K562 (cell line): Measurements from ENCODE around the gene DHX35. TPM values are rescaled to one million over a fixed set of nuclear protein-coding genes. Genes with fewer than 3 reads are reported as not detected.

Experiments
- ASH1L ChIP-seq: fragments of 450-650 bp; IDR thresholded peaks from 2 replicates; pipeline ENCODE4 v1.6.1; 2018; ENCODE audit warnings: borderline replicate concordance, mild to moderate bottlenecking, low read depth; ENCODE audit not compliant: partially characterized antibody
- ATF1 ChIP-seq, 2 experiments: fragments of 450-650 bp in 1 of 2; IDR thresholded peaks; 2 replicates each; pipeline ENCODE4 v1.6.1; 2016; ENCODE audit warnings: missing compliant biosample characterization in 1 of 2, missing genetic modification characterization in 1 of 2
- ATF3 ChIP-seq, 2 experiments: fragments of 450-650 bp in 1 of 2; sonication (generic) in 1 of 2; formaldehyde crosslinking in 1 of 2; IDR thresholded peaks in 1 of 2; conservative IDR thresholded peaks in 1 of 2; 2 replicates each; pipeline versions ENCODE4 v1.6.1 to v1.8.1; 2016 to 2023; ENCODE audit warnings: mild to moderate bottlenecking in 2 of 2, moderate library complexity in 2 of 2, inconsistent platforms in 1 of 2, missing genetic modification reagents in 1 of 2
- CHCHD3 ChIP-seq: fragments of 250-450 bp; sonication (Bioruptor Pico); IDR thresholded peaks from 2 replicates; pipeline ENCODE4 v2.1.2; 2022; ENCODE audit warnings: mild to moderate bottlenecking
- CHD1 ChIP-seq: fragments of 200-600 bp; sonication (generic); IDR thresholded peaks from one replicate; pipeline ENCODE4 v1.6.1; 2012; ENCODE audit warnings: mild to moderate bottlenecking, moderate library complexity, low read length, inconsistent platforms
- ELF1 ChIP-seq: fragments of 200-800 bp; sonication (Bioruptor generic); IDR thresholded peaks from 2 replicates; pipeline ENCODE4 v1.6.1; 2016; ENCODE audit warnings: missing genetic modification characterization, missing compliant biosample characterization
- ETS1 ChIP-seq: conservative IDR thresholded peaks from 2 replicates; pipeline ENCODE4 v1.6.1; 2011; ENCODE audit warnings: low read depth, mild to moderate bottlenecking, low read length; ENCODE audit not compliant: control insufficient read depth
- GMEB1 ChIP-seq: fragments of 250-450 bp; sonication (Bioruptor Pico); IDR thresholded peaks from 2 replicates; pipeline ENCODE4 v1.4.0; 2020; ENCODE audit warnings: mild to moderate bottlenecking
- HLTF ChIP-seq: fragments of 450-650 bp; IDR thresholded peaks from 2 replicates; pipeline ENCODE4 v1.6.1; 2016
- HMG20A ChIP-seq: fragments of 450-650 bp; formaldehyde crosslinking; conservative IDR thresholded peaks from 2 replicates; pipeline ENCODE4 v1.4.0; 2020; ENCODE audit warnings: mild to moderate bottlenecking, mixed read lengths
- JUNB ChIP-seq: fragments of 450-650 bp; formaldehyde crosslinking; conservative IDR thresholded peaks from 2 replicates; pipeline ENCODE4 v1.4.0; 2020; ENCODE audit warnings: mild to moderate bottlenecking
- NFIC ChIP-seq: fragments of 450-650 bp; IDR thresholded peaks from 2 replicates; pipeline ENCODE4 v1.6.1; 2017; ENCODE audit warnings: mild to moderate bottlenecking, inconsistent platforms
- NR3C1 ChIP-seq: sonication (generic); formaldehyde crosslinking; IDR thresholded peaks from 2 replicates; pipeline ENCODE4 v1.8.1; 2022; ENCODE audit warnings: missing genetic modification reagents
- OTX1 ChIP-seq: fragments of 450-650 bp; formaldehyde crosslinking; IDR thresholded peaks from 2 replicates; pipeline ENCODE4 v1.4.0; 2022; ENCODE audit warnings: mild to moderate bottlenecking
- SAP30 ChIP-seq: fragments of 200-600 bp; sonication (generic); IDR thresholded peaks from 2 replicates; pipeline ENCODE4 v1.6.1; 2012; ENCODE audit warnings: borderline replicate concordance, low read depth, mild to moderate bottlenecking, moderate library complexity, low read length, control low read depth, inconsistent platforms; ENCODE audit not compliant: insufficient read depth, poor library complexity, severe bottlenecking
- TAL1 ChIP-seq: fragments of 450-650 bp; IDR thresholded peaks from 2 replicates; pipeline ENCODE4 v1.6.1; 2016; ENCODE audit warnings: mild to moderate bottlenecking
- TBP ChIP-seq: optimal IDR thresholded peaks from 2 replicates; pipeline ENCODE3; 2011; ENCODE audit warnings: low read depth, low read length, improper control_type of control experiment
- TCF7 ChIP-seq: sonication (generic); IDR thresholded peaks from 2 replicates; pipeline ENCODE4 v1.6.1; 2016; ENCODE audit warnings: antibody characterized with exemption, borderline replicate concordance
- TCFL5 ChIP-seq: fragments of 250-450 bp; sonication (Bioruptor Pico); conservative IDR thresholded peaks from 2 replicates; pipeline ENCODE4 v1.6.1; 2021; ENCODE audit warnings: mild to moderate bottlenecking, moderate library complexity, matching md5 sums
- TFAM ChIP-seq: fragments of 250-450 bp; sonication (Bioruptor Pico); conservative IDR thresholded peaks from 2 replicates; pipeline ENCODE4 v1.5.0; 2021; ENCODE audit warnings: mild to moderate bottlenecking, moderate library complexity
- TRIM28 ChIP-seq: fragments of 450-650 bp; IDR thresholded peaks from 2 replicates; pipeline ENCODE4 v1.6.1; 2017
- ZNF239 ChIP-seq: fragments of 250-450 bp; sonication (Bioruptor Pico); IDR thresholded peaks from 2 replicates; pipeline ENCODE4 v1.4.0; 2020; ENCODE audit warnings: mild to moderate bottlenecking
- ZNF316 ChIP-seq: fragments of 450-650 bp; IDR thresholded peaks from 2 replicates; pipeline ENCODE4 v1.6.1; 2016
- ZNF699 ChIP-seq: fragments of 250-450 bp; sonication (Bioruptor Pico); IDR thresholded peaks from 2 replicates; pipeline ENCODE4 v1.8.0; 2021; ENCODE audit warnings: mild to moderate bottlenecking, moderate library complexity; ENCODE audit not compliant: insufficient replicate concordance
- ZNF740 ChIP-seq, 3 experiments: fragments of 200-800 bp in 1 of 3; sonication (Bioruptor generic) in 1 of 3; sonication (generic) in 1 of 3; formaldehyde crosslinking in 1 of 3; IDR thresholded peaks; 2 replicates each; pipeline versions ENCODE4 v1.6.1 to v1.8.0; 2016 to 2022; ENCODE audit warnings: mild to moderate bottlenecking in 2 of 3, missing compliant biosample characterization in 2 of 3, missing genetic modification characterization in 2 of 3, missing genetic modification reagents in 1 of 3
- ZNF778 ChIP-seq: fragments of 450-650 bp; formaldehyde crosslinking; IDR thresholded peaks from 2 replicates; pipeline ENCODE4 v1.4.0; 2020; ENCODE audit warnings: mild to moderate bottlenecking, moderate library complexity
- polyA plus RNA-seq, 8 experiments: library from polyadenylated mRNA; depleted of rRNA in 4 of 8; stranded (reverse) in 5 of 8; unstranded in 3 of 8; fragments of >200 nt; fragmentation: Nextera tagmentation in 2 of 8; fragmentation: Illumina TruSeq in 1 of 8; extraction: Ambion mirVana in 2 of 8; extraction: Trizol in 1 of 8; gene quantifications; 2 replicates each; pipeline versions ENCODE4 v1.2.1 to v1.2.3, GENCODE V29; 2011 to 2014; ENCODE audit warnings: inconsistent platforms in 1 of 8, missing spikeins in 1 of 8
- total RNA-seq, 7 experiments: library from RNA; depleted of rRNA in 6 of 7; stranded (reverse); fragments of >200 nt in 6 of 7; fragmentation: Illumina TruSeq in 2 of 7; extraction: Trizol in 2 of 7; gene quantifications; 2 replicates each; pipeline versions ENCODE4 v1.2.1 to v1.2.3, GENCODE V29; 2011 to 2021; ENCODE audit warnings: low replicate concordance in 1 of 7

Gene DHX35
- total and polyA plus RNA-seq, 9 of the 15 experiments (the other 6 are each of a cell fraction or from before 2014, with no cell fraction given) = 6.5 to 25.6 (median 16.9) TPM

GRCh38 chr20:38947931-38948362 lies 14.2 kb upstream of the DHX35 start (continued):
- TF ChIP-seq TCFL5 (no peak), TRIM28 (peak; percentile 44; the same call in 1 of the 2 replicates), NFIC (peak; percentile 97), NR3C1 (CRISPR knock-in tag) (no peak), SAP30 (no peak), TAL1 (peak; percentile 99), CHCHD3 (CRISPR knock-in tag) (no peak), ELF1 (tag) (no peak; the same call in 1 of the 2 replicates), HMG20A (no peak), ATF3 (IDR thresholded peaks at IDR 0.05) (no peak), ATF3 (CRISPR knock-in tag; conservative IDR thresholded peaks at IDR 0.05) (no peak), TFAM (CRISPR knock-in tag) (no peak), JUNB (CRISPR knock-in tag) (no peak), GMEB1 (no peak), ZNF316 (peak; percentile 61; the same call in 1 of the 2 replicates), ETS1 (peak; percentile 97), ZNF778 (CRISPR knock-in tag) (no peak), TCF7 (no peak; the same call in 1 of the 2 replicates), ASH1L (no peak), ATF1 (CRISPR knock-in tag; IDR thresholded peaks at IDR 0.05) (no peak), ATF1 (tag; IDR thresholded peaks at IDR 0.05) (no peak; the same call in 1 of the 2 replicates), OTX1 (no peak), HLTF (peak; percentile 81; the same call in 1 of the 2 replicates), ZNF699 (no peak), TBP (no peak), CHD1 (no peak), ZNF239 (CRISPR knock-in tag) (no peak), ZNF740 (CRISPR knock-in tag; IDR thresholded peaks at IDR 0.05) (peak; percentile 57; the same call in 1 of the 2 replicates), ZNF740 (tag; IDR thresholded peaks at IDR 0.05) (no peak)
